GM23338 (cell line): ENCODE measurements around the gene WWOX.

Experiments
- CREB1 ChIP-seq: fragments of 250-450 bp; sonication (Bioruptor Pico); IDR thresholded peaks from 2 replicates; pipeline ENCODE4 v1.5.0; 2020; ENCODE audit warnings: low read depth, mild to moderate bottlenecking, moderate library complexity
- EZH2 ChIP-seq: fragments of 200-600 bp; sonication (generic); IDR thresholded peaks from one replicate; pipeline ENCODE4 v1.8.0; 2017; ENCODE audit warnings: antibody characterized with exemption, mild to moderate bottlenecking, low read depth; ENCODE audit not compliant: unreplicated experiment
- EZH2phosphoT487 ChIP-seq: fragments of 200-600 bp; sonication (generic); IDR thresholded peaks from one replicate; pipeline ENCODE4 v1.8.1; 2018; ENCODE audit warnings: antibody characterized with exemption; ENCODE audit not compliant: unreplicated experiment
- JUNB ChIP-seq: IDR thresholded peaks from one replicate; pipeline ENCODE4 v1.6.1; 2016; ENCODE audit warnings: antibody characterized with exemption; ENCODE audit not compliant: unreplicated experiment
- NANOG ChIP-seq: IDR thresholded peaks from 2 replicates; pipeline ENCODE4 v1.6.1; 2016; ENCODE audit warnings: antibody characterized with exemption, borderline replicate concordance
- POLR2AphosphoS5 ChIP-seq: IDR thresholded peaks from 2 replicates; pipeline ENCODE4 v1.6.1; 2016; ENCODE audit warnings: antibody characterized with exemption, low read depth
- STAT1 ChIP-seq: IDR thresholded peaks from one replicate; pipeline ENCODE4 v1.6.1; 2016; ENCODE audit warnings: antibody characterized with exemption; ENCODE audit not compliant: unreplicated experiment
- ZNF114 ChIP-seq: fragments of 250-450 bp; sonication (Bioruptor Pico); IDR thresholded peaks from 2 replicates; pipeline ENCODE4 v1.5.0; 2020; ENCODE audit warnings: mild to moderate bottlenecking, moderate library complexity
- ZNF331 ChIP-seq: fragments of 250-450 bp; sonication (Bioruptor Pico); IDR thresholded peaks from 2 replicates; pipeline ENCODE4 v1.5.0; 2020; ENCODE audit warnings: low read depth, mild to moderate bottlenecking, moderate library complexity
- TF ChIP-seq, protein P1 (sequence below), 2 experiments: fragments of 200-600 bp in 1 of 2; sonication (generic) in 1 of 2; conservative IDR thresholded peaks; 2 replicates each; pipeline versions ENCODE4 v1.5.1 to v1.6.1; 2016 to 2017; ENCODE audit warnings: antibody characterized with exemption in 2 of 2, low read depth in 2 of 2, mild to moderate bottlenecking in 2 of 2, moderate library complexity in 1 of 2
- TF ChIP-seq, protein P2 (sequence below): IDR thresholded peaks from one replicate; pipeline ENCODE4 v1.6.1; 2018; ENCODE audit warnings: antibody characterized with exemption; ENCODE audit not compliant: unreplicated experiment
- TF ChIP-seq, protein P3 (sequence below): IDR thresholded peaks from 2 replicates; pipeline ENCODE4 v1.6.1; 2016; ENCODE audit warnings: antibody characterized with exemption
- TF ChIP-seq, protein P4 (sequence below): fragments of 250-450 bp; sonication (Bioruptor Pico); IDR thresholded peaks from 2 replicates; pipeline ENCODE4 v1.5.0; 2020; ENCODE audit warnings: mild to moderate bottlenecking, moderate library complexity

DNA sequence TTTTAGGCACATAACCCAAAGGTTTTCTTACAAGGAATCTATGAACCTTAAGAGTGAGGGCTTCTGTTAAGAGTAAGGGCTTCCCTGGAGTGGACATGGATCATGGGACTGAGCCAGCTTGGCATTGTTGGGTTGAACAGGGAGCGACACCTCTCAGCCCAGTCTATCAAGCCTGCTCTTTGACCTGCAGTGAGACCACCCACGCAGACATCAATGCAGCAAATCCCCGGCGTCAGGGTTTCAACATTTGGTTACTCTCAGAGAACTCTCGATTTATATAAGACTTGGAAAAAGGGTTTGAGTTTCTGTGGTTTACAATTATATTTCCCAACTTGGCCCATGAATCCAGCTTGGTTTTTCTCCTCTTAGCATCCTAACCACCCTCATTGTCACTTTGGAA is 299.9 kb downstream of the WWOX start:
- TF ChIP-seq, protein P1, sequence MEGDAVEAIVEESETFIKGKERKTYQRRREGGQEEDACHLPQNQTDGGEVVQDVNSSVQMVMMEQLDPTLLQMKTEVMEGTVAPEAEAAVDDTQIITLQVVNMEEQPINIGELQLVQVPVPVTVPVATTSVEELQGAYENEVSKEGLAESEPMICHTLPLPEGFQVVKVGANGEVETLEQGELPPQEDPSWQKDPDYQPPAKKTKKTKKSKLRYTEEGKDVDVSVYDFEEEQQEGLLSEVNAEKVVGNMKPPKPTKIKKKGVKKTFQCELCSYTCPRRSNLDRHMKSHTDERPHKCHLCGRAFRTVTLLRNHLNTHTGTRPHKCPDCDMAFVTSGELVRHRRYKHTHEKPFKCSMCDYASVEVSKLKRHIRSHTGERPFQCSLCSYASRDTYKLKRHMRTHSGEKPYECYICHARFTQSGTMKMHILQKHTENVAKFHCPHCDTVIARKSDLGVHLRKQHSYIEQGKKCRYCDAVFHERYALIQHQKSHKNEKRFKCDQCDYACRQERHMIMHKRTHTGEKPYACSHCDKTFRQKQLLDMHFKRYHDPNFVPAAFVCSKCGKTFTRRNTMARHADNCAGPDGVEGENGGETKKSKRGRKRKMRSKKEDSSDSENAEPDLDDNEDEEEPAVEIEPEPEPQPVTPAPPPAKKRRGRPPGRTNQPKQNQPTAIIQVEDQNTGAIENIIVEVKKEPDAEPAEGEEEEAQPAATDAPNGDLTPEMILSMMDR (conservative IDR thresholded peaks at IDR 0.05; ENCODE audit: low read depth in 2 of 2), result no peak
- TF ChIP-seq EZH2 (no peak), POLR2AphosphoS5 (no peak), STAT1 (no peak), EZH2phosphoT487 (no peak), NANOG (no peak), CREB1 (CRISPR knock-in tag) (no peak), ZNF114 (CRISPR knock-in tag) (no peak), JUNB (no peak), ZNF331 (CRISPR knock-in tag) (no peak)
- TF ChIP-seq, protein P2, sequence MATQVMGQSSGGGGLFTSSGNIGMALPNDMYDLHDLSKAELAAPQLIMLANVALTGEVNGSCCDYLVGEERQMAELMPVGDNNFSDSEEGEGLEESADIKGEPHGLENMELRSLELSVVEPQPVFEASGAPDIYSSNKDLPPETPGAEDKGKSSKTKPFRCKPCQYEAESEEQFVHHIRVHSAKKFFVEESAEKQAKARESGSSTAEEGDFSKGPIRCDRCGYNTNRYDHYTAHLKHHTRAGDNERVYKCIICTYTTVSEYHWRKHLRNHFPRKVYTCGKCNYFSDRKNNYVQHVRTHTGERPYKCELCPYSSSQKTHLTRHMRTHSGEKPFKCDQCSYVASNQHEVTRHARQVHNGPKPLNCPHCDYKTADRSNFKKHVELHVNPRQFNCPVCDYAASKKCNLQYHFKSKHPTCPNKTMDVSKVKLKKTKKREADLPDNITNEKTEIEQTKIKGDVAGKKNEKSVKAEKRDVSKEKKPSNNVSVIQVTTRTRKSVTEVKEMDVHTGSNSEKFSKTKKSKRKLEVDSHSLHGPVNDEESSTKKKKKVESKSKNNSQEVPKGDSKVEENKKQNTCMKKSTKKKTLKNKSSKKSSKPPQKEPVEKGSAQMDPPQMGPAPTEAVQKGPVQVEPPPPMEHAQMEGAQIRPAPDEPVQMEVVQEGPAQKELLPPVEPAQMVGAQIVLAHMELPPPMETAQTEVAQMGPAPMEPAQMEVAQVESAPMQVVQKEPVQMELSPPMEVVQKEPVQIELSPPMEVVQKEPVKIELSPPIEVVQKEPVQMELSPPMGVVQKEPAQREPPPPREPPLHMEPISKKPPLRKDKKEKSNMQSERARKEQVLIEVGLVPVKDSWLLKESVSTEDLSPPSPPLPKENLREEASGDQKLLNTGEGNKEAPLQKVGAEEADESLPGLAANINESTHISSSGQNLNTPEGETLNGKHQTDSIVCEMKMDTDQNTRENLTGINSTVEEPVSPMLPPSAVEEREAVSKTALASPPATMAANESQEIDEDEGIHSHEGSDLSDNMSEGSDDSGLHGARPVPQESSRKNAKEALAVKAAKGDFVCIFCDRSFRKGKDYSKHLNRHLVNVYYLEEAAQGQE, result no peak
- TF ChIP-seq, protein P3, sequence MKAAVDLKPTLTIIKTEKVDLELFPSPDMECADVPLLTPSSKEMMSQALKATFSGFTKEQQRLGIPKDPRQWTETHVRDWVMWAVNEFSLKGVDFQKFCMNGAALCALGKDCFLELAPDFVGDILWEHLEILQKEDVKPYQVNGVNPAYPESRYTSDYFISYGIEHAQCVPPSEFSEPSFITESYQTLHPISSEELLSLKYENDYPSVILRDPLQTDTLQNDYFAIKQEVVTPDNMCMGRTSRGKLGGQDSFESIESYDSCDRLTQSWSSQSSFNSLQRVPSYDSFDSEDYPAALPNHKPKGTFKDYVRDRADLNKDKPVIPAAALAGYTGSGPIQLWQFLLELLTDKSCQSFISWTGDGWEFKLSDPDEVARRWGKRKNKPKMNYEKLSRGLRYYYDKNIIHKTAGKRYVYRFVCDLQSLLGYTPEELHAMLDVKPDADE, result no peak
- TF ChIP-seq, protein P4, sequence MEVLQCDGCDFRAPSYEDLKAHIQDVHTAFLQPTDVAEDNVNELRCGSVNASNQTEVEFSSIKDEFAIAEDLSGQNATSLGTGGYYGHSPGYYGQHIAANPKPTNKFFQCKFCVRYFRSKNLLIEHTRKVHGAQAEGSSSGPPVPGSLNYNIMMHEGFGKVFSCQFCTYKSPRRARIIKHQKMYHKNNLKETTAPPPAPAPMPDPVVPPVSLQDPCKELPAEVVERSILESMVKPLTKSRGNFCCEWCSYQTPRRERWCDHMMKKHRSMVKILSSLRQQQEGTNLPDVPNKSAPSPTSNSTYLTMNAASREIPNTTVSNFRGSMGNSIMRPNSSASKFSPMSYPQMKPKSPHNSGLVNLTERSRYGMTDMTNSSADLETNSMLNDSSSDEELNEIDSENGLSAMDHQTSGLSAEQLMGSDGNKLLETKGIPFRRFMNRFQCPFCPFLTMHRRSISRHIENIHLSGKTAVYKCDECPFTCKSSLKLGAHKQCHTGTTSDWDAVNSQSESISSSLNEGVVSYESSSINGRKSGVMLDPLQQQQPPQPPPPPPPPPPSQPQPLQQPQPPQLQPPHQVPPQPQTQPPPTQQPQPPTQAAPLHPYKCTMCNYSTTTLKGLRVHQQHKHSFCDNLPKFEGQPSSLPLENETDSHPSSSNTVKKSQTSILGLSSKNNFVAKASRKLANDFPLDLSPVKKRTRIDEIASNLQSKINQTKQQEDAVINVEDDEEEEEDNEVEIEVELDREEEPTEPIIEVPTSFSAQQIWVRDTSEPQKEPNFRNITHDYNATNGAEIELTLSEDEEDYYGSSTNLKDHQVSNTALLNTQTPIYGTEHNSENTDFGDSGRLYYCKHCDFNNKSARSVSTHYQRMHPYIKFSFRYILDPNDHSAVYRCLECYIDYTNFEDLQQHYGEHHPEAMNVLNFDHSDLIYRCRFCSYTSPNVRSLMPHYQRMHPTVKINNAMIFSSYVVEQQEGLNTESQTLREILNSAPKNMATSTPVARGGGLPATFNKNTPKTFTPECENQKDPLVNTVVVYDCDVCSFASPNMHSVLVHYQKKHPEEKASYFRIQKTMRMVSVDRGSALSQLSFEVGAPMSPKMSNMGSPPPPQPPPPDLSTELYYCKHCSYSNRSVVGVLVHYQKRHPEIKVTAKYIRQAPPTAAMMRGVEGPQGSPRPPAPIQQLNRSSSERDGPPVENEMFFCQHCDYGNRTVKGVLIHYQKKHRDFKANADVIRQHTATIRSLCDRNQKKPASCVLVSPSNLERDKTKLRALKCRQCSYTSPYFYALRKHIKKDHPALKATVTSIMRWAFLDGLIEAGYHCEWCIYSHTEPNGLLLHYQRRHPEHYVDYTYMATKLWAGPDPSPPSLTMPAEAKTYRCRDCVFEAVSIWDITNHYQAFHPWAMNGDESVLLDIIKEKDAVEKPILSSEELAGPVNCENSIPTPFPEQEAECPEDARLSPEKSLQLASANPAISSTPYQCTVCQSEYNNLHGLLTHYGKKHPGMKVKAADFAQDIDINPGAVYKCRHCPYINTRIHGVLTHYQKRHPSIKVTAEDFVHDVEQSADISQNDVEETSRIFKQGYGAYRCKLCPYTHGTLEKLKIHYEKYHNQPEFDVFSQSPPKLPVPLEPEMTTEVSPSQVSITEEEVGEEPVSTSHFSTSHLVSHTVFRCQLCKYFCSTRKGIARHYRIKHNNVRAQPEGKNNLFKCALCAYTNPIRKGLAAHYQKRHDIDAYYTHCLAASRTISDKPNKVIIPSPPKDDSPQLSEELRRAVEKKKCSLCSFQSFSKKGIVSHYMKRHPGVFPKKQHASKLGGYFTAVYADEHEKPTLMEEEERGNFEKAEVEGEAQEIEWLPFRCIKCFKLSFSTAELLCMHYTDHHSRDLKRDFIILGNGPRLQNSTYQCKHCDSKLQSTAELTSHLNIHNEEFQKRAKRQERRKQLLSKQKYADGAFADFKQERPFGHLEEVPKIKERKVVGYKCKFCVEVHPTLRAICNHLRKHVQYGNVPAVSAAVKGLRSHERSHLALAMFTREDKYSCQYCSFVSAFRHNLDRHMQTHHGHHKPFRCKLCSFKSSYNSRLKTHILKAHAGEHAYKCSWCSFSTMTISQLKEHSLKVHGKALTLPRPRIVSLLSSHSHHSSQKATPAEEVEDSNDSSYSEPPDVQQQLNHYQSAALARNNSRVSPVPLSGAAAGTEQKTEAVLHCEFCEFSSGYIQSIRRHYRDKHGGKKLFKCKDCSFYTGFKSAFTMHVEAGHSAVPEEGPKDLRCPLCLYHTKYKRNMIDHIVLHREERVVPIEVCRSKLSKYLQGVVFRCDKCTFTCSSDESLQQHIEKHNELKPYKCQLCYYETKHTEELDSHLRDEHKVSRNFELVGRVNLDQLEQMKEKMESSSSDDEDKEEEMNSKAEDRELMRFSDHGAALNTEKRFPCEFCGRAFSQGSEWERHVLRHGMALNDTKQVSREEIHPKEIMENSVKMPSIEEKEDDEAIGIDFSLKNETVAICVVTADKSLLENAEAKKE, result no peak
